SH-SY5Y (cell line): Measurements from ENCODE around the gene MNAT1.

Experiments
- GATA2 ChIP-seq: IDR thresholded peaks from 2 replicates; pipeline ENCODE4 v1.6.1; 2011; ENCODE audit warnings: mild to moderate bottlenecking, low read depth, low read length
- GATA3 ChIP-seq: IDR thresholded peaks from 2 replicates; pipeline ENCODE4 v1.6.1; 2011; ENCODE audit warnings: low read depth, mild to moderate bottlenecking, low read length, moderate library complexity

MNAT1 gene

GRCh38 chr14:60865378-60866127 lies 131.0 kb downstream of the MNAT1 start:
- TF ChIP-seq GATA3 (no peak), GATA2 (no peak)

- TF ChIP-seq GATA3, result no peak
- no peak for TF ChIP-seq GATA2
Observed at GRCh38 chr14:60867503-60868172, 133.1 kb downstream of the MNAT1 start.

- TF ChIP-seq GATA2, result no peak
- no peak for TF ChIP-seq GATA3
Observed at GRCh38 chr14:60878121-60878520, 143.6 kb downstream of the MNAT1 start.

- TF ChIP-seq GATA3 (no peak), GATA2 (no peak)
Observed at GRCh38 chr14:60878536-60878935, 144.0 kb downstream of the MNAT1 start.

GRCh38 chr14:60882219-60882618 lies 147.7 kb downstream of the MNAT1 start:
- no peak for TF ChIP-seq GATA2
- TF ChIP-seq GATA3, result no peak

GRCh38 chr14:60884134-60884533 lies 149.6 kb downstream of the MNAT1 start:
- TF ChIP-seq GATA2 (no peak), GATA3 (no peak)

- TF ChIP-seq GATA3, result no peak
- TF ChIP-seq GATA2, result no peak
Observed at GRCh38 chr14:60893911-60894310, 159.3 kb downstream of the MNAT1 start.

GRCh38 chr14:60904381-60904780 lies 169.8 kb downstream of the MNAT1 start:
- TF ChIP-seq GATA3 (no peak), GATA2 (no peak)

- no peak for TF ChIP-seq GATA3
- no peak for TF ChIP-seq GATA2
Observed at GRCh38 chr14:60905923-60906322, 171.4 kb downstream of the MNAT1 start.

- no peak for TF ChIP-seq GATA3
- TF ChIP-seq GATA2, result no peak
Observed at GRCh38 chr14:60915781-60916180, 181.2 kb downstream of the MNAT1 start.

- TF ChIP-seq GATA2 (no peak), GATA3 (no peak)
Observed at GRCh38 chr14:60922050-60922449, 187.5 kb downstream of the MNAT1 start.

- no peak for TF ChIP-seq GATA3
- no peak for TF ChIP-seq GATA2
Observed at GRCh38 chr14:60925286-60925685, 190.7 kb downstream of the MNAT1 start.

GRCh38 chr14:60926002-60926401 lies 191.4 kb downstream of the MNAT1 start:
- TF ChIP-seq GATA2 (no peak), GATA3 (no peak)

GRCh38 chr14:60931218-60931617 lies 196.7 kb downstream of the MNAT1 start:
- TF ChIP-seq GATA3 (no peak), GATA2 (no peak)

- TF ChIP-seq GATA2 (no peak), GATA3 (no peak)
Observed at GRCh38 chr14:60933920-60934655, 199.5 kb downstream of the MNAT1 start.

GRCh38 chr14:60935319-60935718 lies 200.8 kb downstream of the MNAT1 start:
- TF ChIP-seq GATA3 (no peak), GATA2 (no peak)
